GM21717 (cell line): Measurements from ENCODE around the gene KAZN.

Experiments used
- ATAC-seq: cut with Tn5 transposase; IDR thresholded peaks from one replicate; pipeline ENCODE4 v1.9.1; 2021; ENCODE audit warnings: mild to moderate bottlenecking, moderate library complexity; ENCODE audit not compliant: unreplicated experiment

KAZN gene

DNA sequence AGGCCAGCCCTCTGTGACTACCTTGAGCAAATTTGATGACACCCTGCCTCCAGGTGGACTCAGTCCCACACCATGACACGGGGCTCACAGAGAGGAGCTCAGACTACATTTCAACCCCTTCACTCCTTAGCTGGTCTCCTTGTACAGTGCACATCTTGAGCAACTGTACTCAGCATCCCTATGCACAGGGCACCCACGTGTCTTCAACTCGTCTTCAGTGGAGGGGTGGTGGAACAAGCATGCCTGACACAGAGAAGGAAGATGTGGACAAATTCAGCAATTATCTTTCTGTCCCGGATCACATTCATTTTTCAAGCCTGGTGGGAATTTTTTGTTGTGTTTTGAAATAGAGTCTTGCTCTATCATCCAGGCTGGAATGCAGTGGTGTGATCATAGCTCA, 213.7 kb downstream of the KAZN start:
- ATAC-seq = no peak

DNA sequence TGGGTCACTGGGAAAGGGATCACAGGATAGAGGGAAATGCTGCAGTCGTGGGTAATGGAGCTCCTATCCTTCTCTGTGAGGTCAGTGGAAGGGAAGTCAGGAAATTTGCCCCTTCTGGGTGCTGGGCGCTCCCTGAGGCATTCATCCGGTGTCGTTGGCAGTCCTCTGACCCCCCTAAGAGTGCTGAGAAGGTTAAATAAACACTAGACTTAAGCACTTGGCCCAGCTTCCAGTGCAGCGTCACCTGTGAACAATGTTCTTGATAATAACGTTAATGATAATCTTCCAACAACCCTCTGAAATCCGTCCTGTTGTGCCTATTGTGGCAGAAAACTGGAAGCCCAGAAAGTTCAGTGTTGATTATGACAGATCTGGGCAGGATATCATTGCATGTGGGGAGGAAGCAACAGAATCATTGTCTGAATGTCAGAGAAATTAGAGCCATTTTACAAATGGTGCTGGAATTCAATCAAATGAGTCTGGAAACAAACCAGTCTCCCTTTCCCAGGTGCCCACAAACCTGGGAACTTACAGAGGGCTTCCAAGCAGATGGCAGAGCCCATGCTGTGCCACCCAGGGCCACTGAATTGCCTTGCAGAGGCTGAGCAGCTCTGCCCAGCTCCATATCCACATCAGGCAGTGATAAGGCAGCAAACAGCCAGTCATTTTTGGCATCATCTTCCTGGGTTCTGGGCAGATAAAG, 216.8 kb downstream of the KAZN start:
- ATAC-seq = no peak

DNA sequence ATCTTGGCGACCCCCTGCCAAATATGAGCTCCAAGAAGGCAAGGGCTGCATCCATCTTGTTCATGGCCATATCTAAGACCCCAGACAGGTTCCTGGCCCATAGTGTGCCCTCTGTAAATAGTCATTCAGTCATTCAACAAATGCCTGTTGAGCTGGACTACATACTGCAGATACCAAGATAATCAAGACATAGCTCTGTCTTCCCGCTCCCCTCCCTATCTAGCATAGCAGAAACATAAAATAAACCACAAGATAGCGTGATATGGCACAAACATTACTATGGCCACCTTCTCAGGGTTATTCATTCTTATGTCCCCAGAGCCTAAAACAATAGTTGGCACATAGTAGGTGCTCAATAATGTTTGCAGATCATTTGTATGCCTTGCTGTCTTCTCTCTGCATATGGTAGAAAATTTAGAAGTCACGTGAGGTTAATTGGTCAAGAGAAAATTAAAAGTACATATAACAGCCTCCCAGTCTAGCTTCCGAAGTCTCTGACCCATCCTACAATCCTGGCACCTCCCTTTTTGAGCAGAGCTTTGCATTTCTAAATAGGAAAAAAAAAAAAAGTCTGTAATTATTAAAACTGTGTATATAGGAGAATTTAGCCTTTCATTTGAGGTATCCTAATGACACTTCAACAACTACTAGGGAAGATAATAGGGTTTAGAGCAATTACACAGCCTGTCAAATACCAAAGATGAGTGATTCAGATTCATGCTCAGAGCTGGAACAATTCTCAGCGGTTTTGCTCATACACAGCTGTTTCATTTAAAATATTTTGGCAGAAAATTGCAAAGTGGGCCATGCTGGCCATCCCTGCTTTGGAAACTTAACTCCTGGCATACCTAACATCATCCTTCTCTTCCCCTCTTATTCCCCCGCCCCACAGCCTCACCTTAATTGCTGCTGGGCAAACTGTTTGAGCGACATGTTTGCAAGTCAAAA, 219.0 kb downstream of the KAZN start:
- ATAC-seq = no peak

DNA sequence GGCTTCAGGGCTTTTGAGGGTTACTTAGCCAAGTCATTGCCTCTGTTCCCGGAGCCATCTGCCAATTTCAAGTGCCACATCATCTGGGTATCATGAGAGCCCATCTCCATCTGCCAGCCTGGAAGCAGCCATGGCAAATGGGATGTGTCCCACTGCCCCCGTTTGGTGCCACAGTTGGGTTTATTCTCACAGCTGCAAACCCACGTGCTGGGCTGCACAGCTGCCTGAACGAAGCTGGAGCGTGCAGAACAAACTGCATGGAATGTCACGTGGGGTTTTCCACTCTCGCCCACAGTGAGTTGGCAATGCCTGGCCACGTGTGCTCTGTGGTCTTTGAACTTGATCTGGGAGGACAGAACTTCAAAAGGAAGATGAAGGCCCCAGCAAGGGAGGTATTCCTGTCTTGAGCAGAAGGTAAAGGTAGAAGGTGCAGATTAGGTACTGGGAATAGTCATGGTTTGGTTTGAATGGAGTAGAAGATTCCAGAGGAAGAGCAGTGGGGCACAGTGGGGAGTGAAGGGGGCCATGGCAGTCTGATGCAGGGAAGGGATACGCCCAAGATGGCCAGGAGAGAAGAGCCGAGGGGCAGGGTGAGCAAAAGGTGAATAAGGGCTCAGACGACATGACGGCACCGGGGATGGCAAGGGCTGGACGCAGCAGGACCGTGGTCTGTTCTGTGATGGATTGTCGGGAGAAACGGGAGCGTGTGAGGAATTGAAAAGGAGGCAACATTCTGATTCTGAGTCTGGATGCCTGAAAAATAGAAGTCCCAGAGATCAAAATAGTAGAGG, 222.0 kb downstream of the KAZN start:
- ATAC-seq = no peak

DNA sequence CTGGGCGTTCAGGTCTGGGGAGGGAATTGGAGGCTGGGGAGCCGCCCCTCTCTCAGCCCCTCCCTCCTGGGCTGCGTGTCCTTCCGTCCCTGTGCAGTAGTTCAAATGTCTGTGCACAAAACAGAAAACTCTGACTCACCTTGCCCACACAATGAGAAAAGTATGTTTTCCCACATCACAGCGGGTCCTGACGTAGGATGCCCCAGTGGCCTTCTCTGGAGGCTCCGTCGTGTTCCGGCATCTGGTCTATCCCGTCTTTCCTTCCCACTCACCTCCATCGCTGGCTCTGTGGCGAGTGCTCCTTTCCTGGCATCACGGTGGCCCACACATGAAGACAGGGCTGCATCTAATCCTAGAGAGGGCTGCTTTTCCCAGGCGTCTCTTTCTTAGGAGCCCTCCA, 224.0 kb downstream of the KAZN start:
- ATAC-seq = no peak

DNA sequence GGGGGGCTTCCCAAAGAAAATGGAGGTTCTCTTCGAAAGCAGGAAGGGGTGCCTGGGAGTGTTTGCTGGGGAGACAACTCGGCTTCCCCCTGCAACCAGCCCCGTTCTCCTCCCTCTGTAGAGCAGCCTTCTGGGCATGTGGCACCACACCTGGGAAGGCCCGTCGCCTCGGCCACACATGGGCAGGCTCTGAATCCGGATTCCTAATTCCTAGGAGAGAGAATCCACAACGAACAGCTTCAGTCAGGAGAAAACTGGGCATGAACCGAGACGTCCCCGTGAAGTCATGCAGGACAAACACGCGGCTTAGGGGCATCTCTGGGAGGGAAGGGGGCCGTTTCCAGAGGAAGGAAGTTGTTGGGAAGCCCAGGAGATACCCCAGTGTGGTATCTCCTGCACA, 224.5 kb downstream of the KAZN start:
- no peak for ATAC-seq

DNA sequence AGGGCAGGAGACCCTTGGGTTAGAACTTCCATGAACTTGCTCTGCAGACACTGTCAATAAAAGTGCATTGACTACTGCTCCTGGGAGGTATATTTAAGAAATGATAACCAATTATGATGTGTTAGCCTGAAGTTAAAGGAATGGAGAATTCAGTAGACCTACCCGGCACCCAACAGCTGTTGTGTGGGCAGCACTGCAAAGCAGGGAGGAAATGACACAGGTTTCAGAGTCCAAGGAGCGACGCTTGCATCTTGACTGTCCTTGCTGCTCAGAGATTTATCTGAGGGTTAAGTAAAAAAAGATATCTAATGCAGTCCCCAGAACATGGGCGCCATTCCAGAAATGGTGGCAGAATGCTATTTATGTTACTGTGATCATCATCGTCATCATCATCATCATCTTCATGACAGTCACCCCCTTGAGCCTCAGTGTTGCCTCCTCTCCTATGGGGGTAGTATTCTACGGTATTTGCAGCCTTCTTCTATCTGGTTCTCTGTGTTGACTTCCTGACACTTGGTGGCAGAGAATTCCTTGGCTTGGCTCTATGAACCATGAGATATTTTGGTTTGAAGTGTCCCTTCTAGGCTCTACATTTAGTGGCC, 225.9 kb downstream of the KAZN start:
- no peak for ATAC-seq

DNA sequence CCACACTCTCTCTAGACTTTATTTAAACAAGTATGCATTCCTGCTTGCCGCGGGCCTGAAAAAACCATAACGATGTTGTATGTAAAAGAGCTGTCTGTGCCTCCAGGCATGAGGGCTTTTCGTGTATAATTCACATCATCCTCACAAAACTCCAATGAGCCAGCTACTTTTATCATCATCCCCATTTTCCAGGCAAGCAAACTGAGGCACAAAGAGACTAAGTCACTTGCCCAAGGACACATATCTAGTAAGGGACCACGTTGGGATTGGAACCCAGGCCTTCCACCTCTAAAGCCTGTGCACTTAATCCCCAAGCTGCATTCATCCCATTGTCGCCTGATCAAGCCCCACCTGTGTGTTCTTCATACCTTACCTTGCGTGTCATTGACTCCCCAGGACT, 226.9 kb downstream of the KAZN start:
- no peak for ATAC-seq

DNA sequence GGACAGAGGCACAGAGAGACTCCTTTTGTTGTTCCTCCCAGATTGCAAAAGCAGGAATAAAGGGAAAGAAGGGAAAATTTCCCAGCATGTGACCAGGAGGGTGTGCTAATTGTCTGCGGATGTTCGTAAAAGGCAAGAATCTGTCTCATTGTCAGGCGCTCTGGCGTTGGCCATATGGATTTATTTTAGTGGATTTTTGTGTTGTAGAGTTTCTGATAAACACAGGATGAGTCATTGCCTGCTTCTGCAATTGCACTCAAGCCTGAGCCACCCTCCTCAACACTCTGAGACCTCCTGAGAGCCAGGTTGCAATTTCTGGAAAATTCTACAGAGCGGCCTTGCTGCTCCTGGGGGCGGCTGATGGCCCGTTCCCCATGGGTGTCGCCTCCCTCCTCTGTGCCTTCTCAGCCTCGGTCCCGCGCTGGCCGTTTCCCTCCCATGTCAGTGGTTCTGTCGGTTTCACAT, 227.7 kb downstream of the KAZN start:
- no peak for ATAC-seq

DNA sequence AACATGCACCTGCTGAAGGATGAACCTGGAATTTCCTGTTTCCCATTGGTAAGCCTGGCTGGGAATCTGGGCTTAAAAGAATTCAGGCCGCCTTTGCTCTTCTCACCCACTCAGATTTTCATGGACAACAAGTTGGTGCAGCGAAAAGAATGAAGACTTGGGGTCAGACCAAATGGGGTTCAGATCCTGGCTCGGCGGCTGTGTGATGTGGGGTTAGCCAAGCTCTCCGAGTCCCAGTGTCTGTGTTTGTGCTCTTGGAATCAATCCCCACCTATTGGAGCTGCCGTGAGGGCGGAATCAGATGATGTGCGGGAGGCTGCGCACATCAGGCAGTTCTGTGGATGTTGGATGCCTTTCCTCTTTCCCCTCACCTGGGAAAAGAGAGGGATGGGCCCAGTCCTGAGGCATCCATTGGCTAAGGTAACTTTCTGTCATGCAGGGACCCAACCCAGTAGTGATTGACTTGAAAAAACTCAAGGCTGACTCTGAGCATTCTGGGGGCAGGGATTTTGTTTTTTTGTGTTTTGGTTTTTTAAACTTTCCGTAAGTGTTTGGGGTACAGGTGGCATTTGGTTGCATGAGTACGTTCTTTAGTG, 228.3 kb downstream of the KAZN start:
- ATAC-seq = no peak

DNA sequence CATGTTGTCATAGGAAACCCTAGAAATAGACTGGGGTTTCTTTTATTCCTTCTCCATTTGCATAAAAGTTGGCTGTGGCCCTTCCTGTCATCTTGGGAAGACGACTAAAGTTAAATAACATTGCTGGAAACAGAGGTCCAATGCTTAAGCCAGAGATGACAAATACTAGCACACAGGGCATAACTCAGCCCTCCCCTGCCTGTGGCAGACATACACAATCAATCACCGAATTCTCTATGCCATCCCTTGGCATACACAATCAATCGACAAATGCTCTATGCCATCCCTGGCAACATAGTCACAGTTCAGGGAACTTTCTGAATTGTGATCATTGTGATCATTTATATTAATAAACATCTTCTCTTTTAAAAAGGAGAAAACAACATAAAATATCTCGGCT, 229.4 kb downstream of the KAZN start:
- ATAC-seq = no peak

DNA sequence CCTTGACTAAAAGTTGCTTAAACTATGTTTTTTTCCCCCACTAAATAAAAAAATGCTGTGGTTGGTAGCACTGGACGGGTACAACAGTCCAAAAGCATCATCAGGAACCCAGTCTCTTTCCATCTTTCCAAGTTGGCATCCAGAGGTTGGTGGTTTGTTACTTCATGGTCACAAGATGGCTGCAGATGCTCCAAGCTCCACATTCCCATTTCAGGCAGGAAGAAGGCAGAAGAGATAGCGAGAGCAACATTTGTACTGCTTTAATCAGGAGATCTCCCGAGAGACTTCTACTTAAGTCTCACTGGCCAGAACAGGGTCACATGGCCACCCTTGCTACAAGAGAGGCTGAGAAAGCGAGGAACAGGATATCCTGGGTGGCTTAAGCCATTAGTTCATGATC, 230.2 kb downstream of the KAZN start:
- no peak for ATAC-seq

DNA sequence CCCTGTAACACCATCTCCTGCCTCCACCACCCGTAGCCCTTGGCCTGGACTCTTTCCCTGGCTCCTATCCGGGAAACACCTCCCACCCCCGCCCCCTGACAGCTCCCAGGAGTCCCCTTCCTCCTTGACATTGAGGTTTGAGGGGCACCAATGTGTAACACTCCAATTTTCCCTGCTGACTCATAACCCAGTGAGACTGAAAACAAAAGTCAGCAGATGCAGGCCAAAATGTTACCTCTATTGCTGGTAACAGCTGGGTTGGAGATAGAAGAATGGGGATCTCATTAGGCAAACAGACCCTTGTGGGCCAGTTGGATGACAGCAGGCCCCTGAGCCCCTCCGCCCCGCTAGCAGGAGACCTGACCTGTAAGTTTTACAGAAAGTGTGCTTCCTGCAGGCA, 237.2 kb downstream of the KAZN start:
- no peak for ATAC-seq

DNA sequence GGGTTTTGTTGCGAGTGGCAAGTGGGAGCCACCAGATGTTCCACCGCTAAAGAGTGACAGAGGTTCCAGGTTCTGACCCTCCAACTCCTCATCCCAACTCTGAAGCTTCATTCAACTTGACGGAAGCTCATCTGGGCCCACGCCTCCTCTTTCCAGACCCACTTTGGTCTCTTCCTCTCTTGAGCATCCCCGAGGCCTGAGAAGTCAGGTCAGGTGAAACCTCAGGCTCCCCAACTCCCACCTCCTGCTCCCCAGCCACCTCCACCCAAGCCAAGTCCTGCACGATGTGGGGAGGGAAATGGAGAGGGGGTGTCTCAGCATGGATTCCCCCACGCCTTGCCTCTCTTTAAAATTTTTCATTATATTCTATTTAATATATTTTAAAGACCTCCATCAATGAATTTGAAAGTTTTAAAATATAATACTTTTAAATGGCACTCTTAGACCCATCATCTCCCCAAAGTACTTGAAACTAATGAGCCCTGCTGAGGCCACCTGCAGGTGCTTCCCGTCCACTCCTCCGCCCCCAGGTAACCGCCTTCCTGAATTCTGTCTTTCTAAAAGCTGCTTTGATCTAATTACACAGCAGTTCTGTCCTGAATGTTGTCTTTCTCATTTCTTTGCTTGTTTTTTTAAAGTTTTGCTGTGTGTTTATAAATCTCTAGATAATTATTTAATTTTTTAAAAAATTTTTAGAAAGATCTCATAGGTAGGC, 238.1 kb downstream of the KAZN start:
- ATAC-seq = no peak

DNA sequence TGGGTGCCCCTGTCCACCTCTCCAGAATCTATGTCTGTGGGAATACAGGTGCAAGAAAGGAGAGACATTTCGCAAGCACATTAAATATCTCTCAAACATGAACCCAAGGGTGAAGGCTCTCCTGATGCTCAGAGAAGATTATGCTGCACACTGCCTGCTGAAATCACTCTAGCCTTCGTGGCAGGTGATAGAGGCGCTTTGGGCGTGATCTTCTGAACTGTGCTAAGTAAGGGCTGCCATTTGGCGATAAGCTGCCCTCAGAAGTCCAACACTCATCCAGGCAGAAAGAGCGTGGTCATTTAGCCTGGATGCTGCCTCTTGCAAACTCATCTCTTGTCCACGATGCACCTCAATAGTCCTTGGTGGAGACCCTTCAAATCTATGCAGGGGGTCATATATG, 241.9 kb downstream of the KAZN start:
- no peak for ATAC-seq

DNA sequence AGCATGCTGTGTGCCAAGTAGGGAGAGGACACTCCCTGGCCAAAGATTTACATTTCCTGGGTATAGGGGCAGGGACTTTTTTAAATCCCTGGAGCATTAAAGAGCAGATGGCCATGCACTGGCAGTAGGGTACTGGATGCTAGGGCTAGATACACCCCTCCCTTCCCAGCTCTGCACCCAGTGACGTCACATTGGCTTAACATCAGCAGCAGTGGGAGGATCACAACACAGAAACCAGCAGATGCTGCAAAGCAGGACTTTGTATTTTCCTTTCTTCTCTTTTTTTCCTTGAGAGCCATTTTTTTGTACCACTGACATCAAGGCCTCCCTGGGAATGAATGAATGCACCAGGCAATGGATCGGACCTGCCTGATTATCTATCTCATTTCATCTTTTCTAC, 243.0 kb downstream of the KAZN start:
- no peak for ATAC-seq

DNA sequence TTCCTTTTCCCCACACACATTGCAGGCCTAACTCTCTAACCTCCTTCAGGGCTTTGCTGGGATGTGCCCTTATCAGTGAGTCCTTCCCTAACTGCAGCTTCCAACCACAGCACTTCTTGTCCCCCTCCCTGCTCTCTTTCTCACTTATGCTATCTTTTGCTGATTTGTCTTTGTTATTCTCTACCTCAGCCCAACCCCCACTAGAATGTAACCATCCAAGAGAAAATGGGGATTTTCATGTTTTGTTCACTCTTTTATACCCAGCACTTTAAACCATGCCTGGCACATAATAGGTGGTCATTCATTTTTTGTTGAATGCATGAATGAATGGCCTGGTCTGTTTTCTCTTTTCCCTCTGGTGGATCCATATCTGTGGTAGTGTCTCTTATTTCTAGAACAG, 243.5 kb downstream of the KAZN start:
- ATAC-seq = no peak

DNA sequence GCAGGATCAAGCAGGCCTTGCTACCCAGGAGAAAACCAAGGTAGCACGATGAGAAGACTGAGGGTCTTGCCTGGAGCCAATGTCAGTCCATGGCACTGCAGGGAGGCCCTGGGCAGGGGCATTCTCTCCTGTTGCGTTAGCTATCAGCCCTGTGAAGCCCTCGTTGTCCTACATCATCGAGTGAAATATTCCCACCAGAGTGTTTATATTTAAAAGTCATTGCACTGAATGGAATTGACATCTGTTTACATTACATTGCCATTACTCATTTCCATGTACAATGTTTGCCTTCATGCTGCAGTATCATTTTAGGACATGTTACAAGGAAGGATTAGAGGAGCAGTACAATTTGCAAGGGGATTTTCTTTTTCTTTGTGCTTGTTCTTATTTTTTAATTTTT, 243.9 kb downstream of the KAZN start:
- no peak for ATAC-seq

DNA sequence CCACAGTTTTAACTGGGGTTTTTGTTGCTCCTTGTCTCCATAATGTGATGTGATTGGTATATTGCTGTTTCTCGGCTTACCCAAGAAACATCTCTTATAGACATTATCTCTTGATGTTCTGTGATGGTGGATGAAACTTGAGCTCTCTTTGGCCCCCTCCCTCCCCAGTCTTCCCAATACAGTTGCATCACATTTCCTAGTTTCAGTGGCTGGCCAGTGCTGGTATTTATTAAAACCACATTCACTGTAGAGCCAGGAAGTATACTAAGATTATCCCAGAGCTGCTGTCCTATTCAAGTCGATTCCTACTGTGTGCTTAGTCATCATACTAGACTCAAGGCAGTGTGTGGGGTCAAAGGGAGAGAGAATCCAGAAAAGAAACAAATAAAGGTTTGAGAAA, 244.4 kb downstream of the KAZN start:
- no peak for ATAC-seq

DNA sequence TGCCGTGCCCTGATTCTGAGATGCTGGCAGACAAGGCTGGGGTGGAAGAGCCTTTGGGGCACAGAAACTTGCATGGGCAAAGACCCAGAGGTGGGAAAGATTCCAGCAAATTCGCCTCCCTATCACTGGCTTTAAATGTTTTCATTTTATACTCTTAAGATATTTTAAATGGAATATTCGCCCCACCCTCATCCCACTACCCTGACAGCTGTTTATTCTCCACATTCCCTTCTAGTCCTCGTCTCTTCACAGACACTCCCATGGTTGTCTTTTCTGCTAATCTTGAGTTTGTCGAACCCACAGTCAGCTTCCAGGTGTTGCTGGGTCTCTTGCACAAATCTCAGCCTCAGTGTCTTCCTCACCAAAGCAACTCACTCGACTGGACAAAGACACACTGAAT, 245.0 kb downstream of the KAZN start:
- ATAC-seq = no peak
